Suppressor macrophage (primary cell): ENCODE measurements around the gene BLOC1S5.

Source experiments
- DNase-seq, 4 experiments: peaks; one replicate each; pipeline ENCODE4 v3.0.0-alpha.2; 2020 to 2022
- total RNA-seq, 17 experiments: gene quantifications; one replicate each; lab custom pipeline; 2026; ENCODE audit warnings: mixed read lengths in 6 of 17, inconsistent platforms in 3 of 17; lab: John Stamatoyannopoulos, UW

Gene BLOC1S5
- total RNA-seq, result 4.2 to 38.6 (median 19.4) reads per million in 17 experiments

GRCh38 chr6:8063761-8064637, at the start of gene BLOC1S5:
Gene BLOC1S5 (minus strand): TSS chr6:8064389. CDS start chr6:8064376, 13 bp downstream.
- DNase-seq, result peak; percentile 98 to 99 (median 98)

GRCh38 chr6:8113131-8113654, 49.0 kb upstream of the BLOC1S5 start:
- no peak for DNase-seq

GRCh38 chr6:8110725-8111124, 46.5 kb upstream of the BLOC1S5 start:
- DNase-seq, result no peak

- DNase-seq, result no peak
Observed at GRCh38 chr6:8110117-8110721, 46.0 kb upstream of the BLOC1S5 start.

- no peak for DNase-seq
Observed at GRCh38 chr6:8108759-8109539, 44.8 kb upstream of the BLOC1S5 start.

- DNase-seq, result no peak
Observed at GRCh38 chr6:8108031-8108660, 44.0 kb upstream of the BLOC1S5 start.

GRCh38 chr6:8105791-8106190, 41.6 kb upstream of the BLOC1S5 start:
- no peak for DNase-seq

- DNase-seq, result no peak
Observed at GRCh38 chr6:8103726-8104125, 39.5 kb upstream of the BLOC1S5 start.

- peak; percentile 91 to 96 (median 95) for DNase-seq
Observed at GRCh38 chr6:8102122-8102958, 38.2 kb upstream of the BLOC1S5 start, which contains the start of gene EEF1E1. Gene EEF1E1 (minus strand): TSS chr6:8102548. CDS start chr6:8102521, 27 bp downstream.

- DNase-seq, result no peak
Observed at GRCh38 chr6:8100159-8100854, 36.1 kb upstream of the BLOC1S5 start.

- no peak for DNase-seq
Observed at GRCh38 chr6:8090650-8091049, 26.5 kb upstream of the BLOC1S5 start.

GRCh38 chr6:8088886-8089285, 24.7 kb upstream of the BLOC1S5 start:
- DNase-seq, result no peak

- DNase-seq, result peak; percentile 37 to 80 (median 58)
Observed at GRCh38 chr6:8087870-8088754, 23.9 kb upstream of the BLOC1S5 start.

GRCh38 chr6:8086755-8087306, 22.6 kb upstream of the BLOC1S5 start:
- DNase-seq, result no peak

GRCh38 chr6:8085053-8085511, 20.9 kb upstream of the BLOC1S5 start:
- DNase-seq, result peak; percentile 67 to 85 (median 81)

GRCh38 chr6:8084586-8084985, 20.4 kb upstream of the BLOC1S5 start:
- no peak for DNase-seq

- DNase-seq, result peak in 2 of 4 experiments; percentile 76 to 79
Observed at GRCh38 chr6:8082954-8083858, 19.0 kb upstream of the BLOC1S5 start.

- DNase-seq, result no peak
Observed at GRCh38 chr6:8082572-8082953, 18.4 kb upstream of the BLOC1S5 start.
